Parathyroid adenoma (tissue), 2 donors: ENCODE results near the gene TAS2R40.
"Not testable (repeated sequence)": the region's sequence is repeated elsewhere in the genome, so short reads cannot be mapped to it uniquely, and the experiment has no call there.

Source experiments
- H2AFZ ChIP-seq: fragments of 300-600 bp; sonication (generic); one replicate; pipeline ENCODE4 v1.7.0; 2017; ENCODE audit warnings: antibody characterized with exemption, mild to moderate bottlenecking
- H3K27ac ChIP-seq: fragments of 300-600 bp; sonication (generic); one replicate; pipeline ENCODE4 v1.7.0; 2017
- H3K27me3 ChIP-seq: fragments of 300-600 bp; sonication (generic); one replicate; pipeline ENCODE4 v1.7.0; 2017; ENCODE audit warnings: low read length; ENCODE audit not compliant: control insufficient read depth, insufficient read depth
- H3K36me3 ChIP-seq: fragments of 300-600 bp; sonication (generic); one replicate; pipeline ENCODE4 v1.7.0; 2017; ENCODE audit warnings: low read length; ENCODE audit not compliant: control insufficient read depth, insufficient read depth
- H3K4me1 ChIP-seq: fragments of 300-600 bp; sonication (generic); one replicate; pipeline ENCODE4 v1.7.0; 2017; ENCODE audit warnings: control low read depth
- H3K4me2 ChIP-seq: fragments of 300-600 bp; sonication (generic); one replicate; pipeline ENCODE4 v1.7.0; 2017; ENCODE audit warnings: low read length
- H3K4me3 ChIP-seq: fragments of 300-600 bp; sonication (generic); one replicate; pipeline ENCODE4 v1.7.0; 2017; ENCODE audit warnings: low read depth, low read length
- H3K79me2 ChIP-seq: fragments of 300-600 bp; sonication (generic); one replicate; pipeline ENCODE4 v1.7.0; 2017; ENCODE audit warnings: control low read depth
- H3K9ac ChIP-seq: fragments of 300-600 bp; sonication (generic); one replicate; pipeline ENCODE4 v1.7.0; 2017; ENCODE audit warnings: mild to moderate bottlenecking
- H3K9me3 ChIP-seq: fragments of 300-600 bp; sonication (generic); one replicate; pipeline ENCODE4 v1.7.0; 2017; ENCODE audit warnings: low read length; ENCODE audit not compliant: control insufficient read depth
- CTCF ChIP-seq: fragments of 300-600 bp; sonication (generic); IDR thresholded peaks from one replicate; pipeline ENCODE4 v1.7.0; 2017; ENCODE audit warnings: antibody characterized with exemption, mild to moderate bottlenecking
- donor health status: primary hyperparathyroidism.

The TAS2R40 gene

GRCh38 chr7:143258831-143259230 is 37.0 kb downstream of the TAS2R40 start:
- Histone ChIP-seq H3K9me3 (no peaks in the 10 kb centered on the region), H3K9ac (no peak overlapping the region), H3K4me1 (no peaks in the 10 kb centered on the region), H3K4me3 (no peak overlapping the region), H2AFZ (peak overlapping the region; percentile 63), H3K27ac (no peak overlapping the region), H3K27me3 (no peaks in the 10 kb centered on the region), H3K36me3 (no peaks in the 10 kb centered on the region), H3K79me2 (no peaks in the 10 kb centered on the region), H3K4me2 (no peak overlapping the region)
- TF ChIP-seq CTCF: no peak

GRCh38 chr7:143259765-143260164 is 37.9 kb downstream of the TAS2R40 start:
- Histone ChIP-seq H3K79me2 (no peaks in the 10 kb centered on the region), H3K4me3 (no peak overlapping the region), H3K36me3 (no peaks in the 10 kb centered on the region), H3K27me3 (no peaks in the 10 kb centered on the region), H3K4me2 (no peak overlapping the region), H2AFZ (no peak overlapping the region), H3K4me1 (no peaks in the 10 kb centered on the region), H3K9ac (no peak overlapping the region), H3K9me3 (no peaks in the 10 kb centered on the region), H3K27ac (no peak overlapping the region)
- TF ChIP-seq CTCF: no peak

- Histone ChIP-seq H3K4me3 (no peak overlapping the region), H3K79me2 (no peaks in the 10 kb centered on the region), H3K27ac (no peak overlapping the region), H3K9ac (no peak overlapping the region), H3K4me2 (no peak overlapping the region), H3K4me1 (no peaks in the 10 kb centered on the region), H2AFZ (no peak overlapping the region), H3K27me3 (no peaks in the 10 kb centered on the region), H3K9me3 (no peaks in the 10 kb centered on the region), H3K36me3 (no peaks in the 10 kb centered on the region)
- TF ChIP-seq CTCF: no peak
Observed at GRCh38 chr7:143261901-143262300, 40.1 kb downstream of the TAS2R40 start.

GRCh38 chr7:143263266-143264195 is 41.7 kb downstream of the TAS2R40 start, which contains the start of gene GSTK1:
Gene GSTK1, plus strand, starts transcription at chr7:143263441. Its CDS starts 73 bp downstream, at chr7:143263514.
- Histone ChIP-seq H2AFZ (peak within 1 kb of the TSS; percentile 85), H3K4me2 (peak within 1 kb of the TSS; percentile 93), H3K36me3 (no peaks in the 10 kb centered on the region), H3K27ac (peak within 1 kb of the TSS; percentile 72), H3K9me3 (no peaks in the 10 kb centered on the region), H3K4me3 (peak within 1 kb of the TSS; percentile 99), H3K4me1 (no peaks in the 10 kb centered on the region), H3K9ac (peak within 1 kb of the TSS; percentile 41), H3K79me2 (no peaks in the 10 kb centered on the region), H3K27me3 (no peaks in the 10 kb centered on the region)
- TF ChIP-seq CTCF: no peak

GRCh38 chr7:143264196-143264568 is 42.3 kb downstream of the TAS2R40 start:
- not testable (repeated sequence) for H3K4me1 ChIP-seq, H3K9me3 ChIP-seq, H3K79me2 ChIP-seq, H3K36me3 ChIP-seq, H3K27me3 ChIP-seq, H3K9ac ChIP-seq
- Histone ChIP-seq H3K27ac (peak overlapping the region; percentile 72), H2AFZ (peak overlapping the region; percentile 85), H3K4me2 (peak overlapping the region; percentile 93), H3K4me3 (peak overlapping the region; percentile 99)
